H9 (cell line): ENCODE results near the gene BRF1. TPM values are rescaled to one million over a fixed set of nuclear protein-coding genes. Genes with fewer than 3 reads are reported as not detected.
A peak's percentile ranks its signal among the peaks of the same experiment; 100 is the strongest.

ENCODE experiments used
- DNase-seq: peaks from one replicate; pipeline ENCODE4 v3.0.0-alpha.2; 2017
- H2AFZ ChIP-seq: one replicate; pipeline ENCODE4 v1.6.1; 2013; ENCODE audit warnings: mild to moderate bottlenecking, low read length, control low read depth, moderate library complexity
- H2AK5ac ChIP-seq: 2 replicates; pipeline ENCODE4 v1.6.1; 2013; ENCODE audit warnings: low read length, control low read depth, mixed read lengths; ENCODE audit not compliant: insufficient read length
- H2BK120ac ChIP-seq: one replicate; pipeline ENCODE4 v1.6.1; 2013; ENCODE audit warnings: low read depth, mild to moderate bottlenecking, low read length, control low read depth, inconsistent platforms; ENCODE audit not compliant: poor library complexity, severe bottlenecking
- H2BK12ac ChIP-seq: 2 replicates; pipeline ENCODE4 v1.6.1; 2013; ENCODE audit warnings: low read length, control low read depth, mixed read lengths, low read depth; ENCODE audit not compliant: insufficient read length
- H2BK15ac ChIP-seq: 2 replicates; pipeline ENCODE4 v1.6.1; 2013; ENCODE audit warnings: low read depth, low read length, control low read depth
- H2BK20ac ChIP-seq: one replicate; pipeline ENCODE4 v1.6.1; 2013; ENCODE audit warnings: low read depth, mild to moderate bottlenecking, low read length, control low read depth, inconsistent platforms; ENCODE audit not compliant: poor library complexity, severe bottlenecking
- H2BK5ac ChIP-seq: 2 replicates; pipeline ENCODE4 v1.6.1; 2013; ENCODE audit warnings: low read length, control low read depth, mixed read lengths; ENCODE audit not compliant: insufficient read length
- H3K14ac ChIP-seq: 2 replicates; pipeline ENCODE4 v1.6.1; 2013; ENCODE audit warnings: low read length, control low read depth; ENCODE audit not compliant: insufficient read depth
- H3K18ac ChIP-seq: 2 replicates; pipeline ENCODE4 v1.6.1; 2013; ENCODE audit warnings: low read depth, mild to moderate bottlenecking, mixed read lengths, low read length, control low read depth; ENCODE audit not compliant: insufficient read length
- H3K23ac ChIP-seq: 2 replicates; pipeline ENCODE4 v1.6.1; 2013; ENCODE audit warnings: low read length, control low read depth, mixed read lengths, low read depth; ENCODE audit not compliant: insufficient read length
- H3K23me2 ChIP-seq: 2 replicates; pipeline ENCODE4 v1.6.1; 2013; ENCODE audit warnings: low read depth, mild to moderate bottlenecking, mixed read lengths, low read length, control low read depth; ENCODE audit not compliant: insufficient read length, poor library complexity, severe bottlenecking
- H3K27ac ChIP-seq: 2 replicates; pipeline ENCODE4 v1.5.1; 2013; ENCODE audit warnings: low read length, control low read depth, mixed read lengths, low read depth; ENCODE audit not compliant: insufficient read length
- H3K27me3 ChIP-seq: 2 replicates; pipeline ENCODE4 v1.6.1; 2013; ENCODE audit warnings: low read length, control low read depth, inconsistent platforms; ENCODE audit not compliant: insufficient read depth
- H3K4ac ChIP-seq: 2 replicates; pipeline ENCODE4 v1.6.1; 2013; ENCODE audit warnings: low read depth, mild to moderate bottlenecking, control low read depth, inconsistent platforms, low read length, moderate library complexity
- H3K4me1 ChIP-seq: 2 replicates; pipeline ENCODE4 v1.6.1; 2013; ENCODE audit warnings: low read length, control low read depth, inconsistent platforms; ENCODE audit not compliant: insufficient read depth
- H3K4me2 ChIP-seq: 2 replicates; pipeline ENCODE4 v1.6.1; 2013; ENCODE audit warnings: low read length, control low read depth, mixed read lengths; ENCODE audit not compliant: insufficient read length, insufficient read depth
- H3K56ac ChIP-seq: 2 replicates; pipeline ENCODE4 v1.6.1; 2013; ENCODE audit warnings: low read depth, mild to moderate bottlenecking, mixed read lengths, low read length, control low read depth; ENCODE audit not compliant: insufficient read length
- H3K79me1 ChIP-seq: 2 replicates; pipeline ENCODE4 v1.6.1; 2013; ENCODE audit warnings: low read depth, mild to moderate bottlenecking, moderate library complexity, low read length, control low read depth, inconsistent platforms; ENCODE audit not compliant: insufficient read depth, poor library complexity, severe bottlenecking
- H3K79me2 ChIP-seq: 2 replicates; pipeline ENCODE4 v1.6.1; 2013; ENCODE audit warnings: low read length, control low read depth, inconsistent platforms; ENCODE audit not compliant: insufficient read depth
- H3K9ac ChIP-seq: 2 replicates; pipeline ENCODE4 v1.6.1; 2013; ENCODE audit warnings: low read length, control low read depth, mixed read lengths; ENCODE audit not compliant: insufficient read length; ENCODE audit errors: extremely low read depth
- H3K9me3 ChIP-seq: one replicate; pipeline ENCODE4 v1.6.1; 2013; ENCODE audit warnings: low read depth, low read length, inconsistent platforms; ENCODE audit not compliant: control insufficient read depth
- H3T11ph ChIP-seq: one replicate; pipeline ENCODE4 v1.6.1; 2013; ENCODE audit warnings: mild to moderate bottlenecking, low read length, control low read depth, inconsistent platforms
- H4K20me1 ChIP-seq: one replicate; pipeline ENCODE4 v1.6.1; 2013; ENCODE audit not compliant: control insufficient read depth, insufficient read length, insufficient read depth
- H4K5ac ChIP-seq: 2 replicates; pipeline ENCODE4 v1.6.1; 2013; ENCODE audit warnings: low read depth, mild to moderate bottlenecking, mixed read lengths, low read length, control low read depth; ENCODE audit not compliant: insufficient read length
- H4K8ac ChIP-seq: replicated peaks from 2 replicates; pipeline ENCODE4 v1.6.1; 2013; ENCODE audit warnings: low read length, control low read depth, mixed read lengths, low read depth; ENCODE audit not compliant: insufficient read length
- H4K91ac ChIP-seq: 2 replicates; pipeline ENCODE4 v1.6.1; 2013; ENCODE audit warnings: low read depth, mild to moderate bottlenecking, moderate library complexity, mixed read lengths, low read length, control low read depth; ENCODE audit not compliant: insufficient read length
- H3K27ac Mint-ChIP-seq, 3 experiments: 2 replicates in 2 of 3; 3 replicates in 1 of 3; pipeline ENCODE4 v1.8.0; 2020 to 2021; ENCODE audit warnings: mixed read lengths in 3 of 3, mild to moderate bottlenecking in 1 of 3, moderate library complexity in 1 of 3
- H3K27me3 Mint-ChIP-seq: 2 replicates; pipeline ENCODE4 v1.8.0; 2021; ENCODE audit warnings: low read depth, mild to moderate bottlenecking, moderate library complexity, mixed read lengths
- H3K36me3 Mint-ChIP-seq, 3 experiments: 2 replicates in 2 of 3; 3 replicates in 1 of 3; pipeline ENCODE4 v1.8.0; 2020 to 2021; ENCODE audit warnings: low read depth in 3 of 3, mixed read lengths in 3 of 3; ENCODE audit not compliant: insufficient read depth in 1 of 3
- H3K4me1 Mint-ChIP-seq, 2 experiments: 2 replicates each; pipeline ENCODE4 v1.8.0; 2020; ENCODE audit warnings: mixed read lengths in 2 of 2
- H3K4me3 Mint-ChIP-seq, 2 experiments: 2 replicates in 1 of 2; 3 replicates in 1 of 2; pipeline ENCODE4 v1.8.0; 2020 to 2021; ENCODE audit warnings: mild to moderate bottlenecking in 2 of 2, mixed read lengths in 2 of 2, moderate library complexity in 1 of 2
- H3K9me3 Mint-ChIP-seq, 2 experiments: 2 replicates in 1 of 2; 3 replicates in 1 of 2; pipeline ENCODE4 v1.8.0; 2020; ENCODE audit warnings: mild to moderate bottlenecking in 2 of 2, mixed read lengths in 2 of 2, moderate library complexity in 1 of 2
- WGBS: extraction: QIAGEN DNeasy Blood & Tissue Kit; methylation state at CpG from one replicate; pipeline ENCODE4 v1.1.7; 2013; ENCODE audit warnings: missing lambda C conversion rate, low lambda C conversion rate, mixed read lengths; ENCODE audit not compliant: insufficient read length; ENCODE audit errors: extremely low coverage; 5-methylcytosine and 5-hydroxymethylcytosine counted together
- total RNA-seq: library from RNA; stranded (reverse); gene quantifications from 2 replicates; pipeline ENCODE4 v1.2.1, GENCODE V29; 2021
- TF ChIP-seq, protein P1 (sequence below): fragments of 200-600 bp; sonication (generic); conservative IDR thresholded peaks from 3 replicates; pipeline ENCODE4 v1.8.0; 2021; ENCODE audit warnings: antibody characterized with exemption, mild to moderate bottlenecking

Gene BRF1
- total RNA-seq, 1 experiment from 2014 or later, result 28.3 TPM

- H3K23me2 ChIP-seq, result no peaks in the 10 kb centered on the region
- no peaks in the 10 kb centered on the region for H4K20me1 ChIP-seq
- no peak overlapping the region for H3K4ac ChIP-seq
- H2BK5ac ChIP-seq, result no peak overlapping the region
- no peak overlapping the region for H3K14ac ChIP-seq
- no peak overlapping the region for H3K27ac Mint-ChIP-seq
- H3K18ac ChIP-seq, result no peak overlapping the region
- H4K8ac ChIP-seq, result no peak overlapping the region
- no peak overlapping the region for H2BK15ac ChIP-seq
- no peak for DNase-seq
- TF ChIP-seq, protein P1, sequence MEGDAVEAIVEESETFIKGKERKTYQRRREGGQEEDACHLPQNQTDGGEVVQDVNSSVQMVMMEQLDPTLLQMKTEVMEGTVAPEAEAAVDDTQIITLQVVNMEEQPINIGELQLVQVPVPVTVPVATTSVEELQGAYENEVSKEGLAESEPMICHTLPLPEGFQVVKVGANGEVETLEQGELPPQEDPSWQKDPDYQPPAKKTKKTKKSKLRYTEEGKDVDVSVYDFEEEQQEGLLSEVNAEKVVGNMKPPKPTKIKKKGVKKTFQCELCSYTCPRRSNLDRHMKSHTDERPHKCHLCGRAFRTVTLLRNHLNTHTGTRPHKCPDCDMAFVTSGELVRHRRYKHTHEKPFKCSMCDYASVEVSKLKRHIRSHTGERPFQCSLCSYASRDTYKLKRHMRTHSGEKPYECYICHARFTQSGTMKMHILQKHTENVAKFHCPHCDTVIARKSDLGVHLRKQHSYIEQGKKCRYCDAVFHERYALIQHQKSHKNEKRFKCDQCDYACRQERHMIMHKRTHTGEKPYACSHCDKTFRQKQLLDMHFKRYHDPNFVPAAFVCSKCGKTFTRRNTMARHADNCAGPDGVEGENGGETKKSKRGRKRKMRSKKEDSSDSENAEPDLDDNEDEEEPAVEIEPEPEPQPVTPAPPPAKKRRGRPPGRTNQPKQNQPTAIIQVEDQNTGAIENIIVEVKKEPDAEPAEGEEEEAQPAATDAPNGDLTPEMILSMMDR, result peak; percentile 49
- no peak overlapping the region for H4K91ac ChIP-seq
- H3K4me1 Mint-ChIP-seq, result peaks cover 8 to 9% of the 10 kb centered on the region in 2 experiments
- H3T11ph ChIP-seq, result no peak overlapping the region
- H3K27ac ChIP-seq, result no peak overlapping the region
- no peak overlapping the region for H2BK120ac ChIP-seq
- H3K4me2 ChIP-seq, result no peak overlapping the region
- no peak overlapping the region for H2AK5ac ChIP-seq
- H4K5ac ChIP-seq, result no peak overlapping the region
- H2BK12ac ChIP-seq, result no peak overlapping the region
- no CpG with 5 or more reads among the region's 10 CpGs for WGBS
- no peaks in the 10 kb centered on the region for H3K79me2 ChIP-seq
- no peaks in the 10 kb centered on the region for H3K9me3 Mint-ChIP-seq
- H3K36me3 Mint-ChIP-seq, result no peaks in the 10 kb centered on the region
- H3K9ac ChIP-seq, result no peak overlapping the region
- no peak overlapping the region; a peak in 1 of 5 replicates for H3K4me3 Mint-ChIP-seq
- no peak overlapping the region for H2BK20ac ChIP-seq
- no peaks in the 10 kb centered on the region for H3K9me3 ChIP-seq
- H3K27me3 Mint-ChIP-seq, result peaks cover 33% of the 10 kb centered on the region
- H3K27me3 ChIP-seq, result no peaks in the 10 kb centered on the region; the same call in 1 of the 2 replicates
- H2AFZ ChIP-seq, result no peak overlapping the region
- no peak overlapping the region for H3K23ac ChIP-seq
- H3K79me1 ChIP-seq, result no peaks in the 10 kb centered on the region
- no peaks in the 10 kb centered on the region; the same call in 1 of the 2 replicates for H3K4me1 ChIP-seq
- no peak overlapping the region for H3K56ac ChIP-seq
Measured at GRCh38 chr14:105200074-105200473, 100.7 kb downstream of the BRF1 start.
